ENCODE measurements around the gene ABCB11.
"Not testable (repeated sequence)": the region's sequence is repeated elsewhere in the genome, so short reads cannot be mapped to it uniquely, and the experiment has no call there.

DNA sequence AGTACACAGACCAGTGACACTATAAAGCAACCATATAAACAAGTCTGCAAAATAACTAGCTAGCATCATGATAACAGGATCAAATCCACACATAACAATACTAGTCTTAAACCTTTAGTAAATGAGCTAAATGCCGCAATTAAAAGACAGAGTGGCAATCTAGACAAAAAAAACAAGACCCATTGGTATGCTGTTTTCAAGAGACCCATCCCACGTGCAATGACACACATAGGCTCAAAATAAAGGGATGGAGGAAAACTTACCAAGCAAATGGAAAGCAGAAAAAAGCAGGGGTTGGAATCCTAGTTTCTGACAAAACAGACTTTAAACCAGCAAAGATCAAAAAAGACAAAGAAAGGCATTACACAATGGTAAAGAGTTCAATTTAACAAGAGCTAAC lies 23.5 kb upstream of the ABCB11 start:
- TF ChIP-seq POLR2A (IDR thresholded peaks at IDR 0.05): not testable (repeated sequence)
- TF ChIP-seq, protein P1, sequence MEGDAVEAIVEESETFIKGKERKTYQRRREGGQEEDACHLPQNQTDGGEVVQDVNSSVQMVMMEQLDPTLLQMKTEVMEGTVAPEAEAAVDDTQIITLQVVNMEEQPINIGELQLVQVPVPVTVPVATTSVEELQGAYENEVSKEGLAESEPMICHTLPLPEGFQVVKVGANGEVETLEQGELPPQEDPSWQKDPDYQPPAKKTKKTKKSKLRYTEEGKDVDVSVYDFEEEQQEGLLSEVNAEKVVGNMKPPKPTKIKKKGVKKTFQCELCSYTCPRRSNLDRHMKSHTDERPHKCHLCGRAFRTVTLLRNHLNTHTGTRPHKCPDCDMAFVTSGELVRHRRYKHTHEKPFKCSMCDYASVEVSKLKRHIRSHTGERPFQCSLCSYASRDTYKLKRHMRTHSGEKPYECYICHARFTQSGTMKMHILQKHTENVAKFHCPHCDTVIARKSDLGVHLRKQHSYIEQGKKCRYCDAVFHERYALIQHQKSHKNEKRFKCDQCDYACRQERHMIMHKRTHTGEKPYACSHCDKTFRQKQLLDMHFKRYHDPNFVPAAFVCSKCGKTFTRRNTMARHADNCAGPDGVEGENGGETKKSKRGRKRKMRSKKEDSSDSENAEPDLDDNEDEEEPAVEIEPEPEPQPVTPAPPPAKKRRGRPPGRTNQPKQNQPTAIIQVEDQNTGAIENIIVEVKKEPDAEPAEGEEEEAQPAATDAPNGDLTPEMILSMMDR (IDR thresholded peaks at IDR 0.05): not testable (repeated sequence)

All from uterus (tissue), 2 donors.